ENCODE measurements around the gene KRT81. TPM values are rescaled to one million over a fixed set of nuclear protein-coding genes. Genes with fewer than 3 reads are reported as not detected.
"Not testable (repeated sequence)": the region's sequence is repeated elsewhere in the genome, so short reads cannot be mapped to it uniquely, and the experiment has no call there.

Gene KRT81
- total RNA-seq, 2 donors from 2014 or later: not detected

DNA sequence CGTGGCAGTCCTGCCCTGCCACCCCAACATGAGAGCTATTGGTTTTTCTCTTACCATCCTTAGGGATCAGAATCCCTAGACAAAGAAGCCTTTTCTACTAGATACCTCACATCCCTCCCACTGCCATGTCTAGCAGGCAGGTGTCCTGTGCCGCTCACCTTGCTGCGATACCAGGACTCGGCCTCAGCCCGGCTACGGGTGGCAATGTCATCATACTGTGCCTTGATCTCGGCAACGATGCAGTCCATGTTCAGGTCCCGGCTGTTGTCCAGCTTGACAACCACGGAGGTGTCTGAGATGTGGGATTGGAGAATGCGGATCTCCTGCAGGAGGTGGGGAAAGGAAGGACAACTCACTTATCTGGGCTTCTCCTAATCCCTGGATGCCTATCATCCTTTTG, 25.4 kb upstream of the KRT81 start:
- no peak for DNase-seq (ENCODE audit: low spot score)
- Histone ChIP-seq H3K9me3 (no peaks in the 10 kb centered on the region), H3K4me1 (no peaks in the 10 kb centered on the region), H3K27me3 (no peaks in the 10 kb centered on the region), H3K4me3 (no peak overlapping the region), H3K36me3 (no peaks in the 10 kb centered on the region), H3K27ac (no peak overlapping the region)
- TF ChIP-seq, protein P1, sequence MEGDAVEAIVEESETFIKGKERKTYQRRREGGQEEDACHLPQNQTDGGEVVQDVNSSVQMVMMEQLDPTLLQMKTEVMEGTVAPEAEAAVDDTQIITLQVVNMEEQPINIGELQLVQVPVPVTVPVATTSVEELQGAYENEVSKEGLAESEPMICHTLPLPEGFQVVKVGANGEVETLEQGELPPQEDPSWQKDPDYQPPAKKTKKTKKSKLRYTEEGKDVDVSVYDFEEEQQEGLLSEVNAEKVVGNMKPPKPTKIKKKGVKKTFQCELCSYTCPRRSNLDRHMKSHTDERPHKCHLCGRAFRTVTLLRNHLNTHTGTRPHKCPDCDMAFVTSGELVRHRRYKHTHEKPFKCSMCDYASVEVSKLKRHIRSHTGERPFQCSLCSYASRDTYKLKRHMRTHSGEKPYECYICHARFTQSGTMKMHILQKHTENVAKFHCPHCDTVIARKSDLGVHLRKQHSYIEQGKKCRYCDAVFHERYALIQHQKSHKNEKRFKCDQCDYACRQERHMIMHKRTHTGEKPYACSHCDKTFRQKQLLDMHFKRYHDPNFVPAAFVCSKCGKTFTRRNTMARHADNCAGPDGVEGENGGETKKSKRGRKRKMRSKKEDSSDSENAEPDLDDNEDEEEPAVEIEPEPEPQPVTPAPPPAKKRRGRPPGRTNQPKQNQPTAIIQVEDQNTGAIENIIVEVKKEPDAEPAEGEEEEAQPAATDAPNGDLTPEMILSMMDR (IDR thresholded peaks at IDR 0.05): no peak

DNA sequence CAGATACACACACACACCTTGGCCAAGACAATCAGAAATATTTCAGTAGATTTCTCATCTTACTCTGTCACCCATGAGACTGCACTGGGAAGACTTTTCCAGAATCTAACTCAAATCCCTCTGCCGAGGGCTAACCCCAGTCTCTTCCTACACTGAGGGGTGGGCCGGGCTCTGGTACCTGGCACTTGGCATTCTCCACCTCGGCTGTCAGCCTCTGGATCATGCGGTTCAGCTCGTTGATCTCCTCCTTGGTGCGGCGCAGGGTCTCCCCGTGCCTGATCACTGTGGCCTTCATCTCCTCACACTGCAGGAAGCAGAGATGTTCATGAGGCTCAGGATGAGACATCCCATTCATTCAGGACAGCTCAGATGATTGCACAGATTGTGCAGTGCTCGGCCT, 25.0 kb upstream of the KRT81 start:
- DNase-seq (ENCODE audit: low spot score): no peak
- Histone ChIP-seq H3K27me3 (no peaks in the 10 kb centered on the region), H3K27ac (no peak overlapping the region), H3K4me1 (peaks cover 0 to 3% of the 10 kb centered on the region in 2 donors), H3K36me3 (no peaks in the 10 kb centered on the region), H3K9me3 (no peaks in the 10 kb centered on the region), H3K4me3 (no peak overlapping the region)
- TF ChIP-seq, protein P1 (IDR thresholded peaks at IDR 0.05): no peak

DNA sequence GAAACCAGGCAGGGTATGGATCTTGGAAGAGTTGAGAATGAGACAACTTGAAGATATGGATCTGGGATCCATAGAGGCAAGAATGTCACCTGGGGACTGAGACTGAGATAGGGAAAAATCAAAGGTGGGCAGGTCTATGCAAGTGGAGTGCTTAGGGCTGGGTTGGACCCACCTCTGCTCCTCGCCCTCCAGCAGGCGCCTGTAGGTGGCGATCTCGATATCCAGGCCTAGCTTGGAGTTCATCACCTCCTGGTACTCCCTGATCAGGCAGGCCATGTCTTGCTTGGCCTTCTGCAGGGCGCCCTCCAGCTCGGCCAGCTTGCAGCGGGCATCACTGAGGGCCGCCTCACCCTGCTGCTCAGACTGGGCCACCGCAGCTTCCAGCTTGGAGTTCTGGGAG, 24.4 kb upstream of the KRT81 start:
- not testable (repeated sequence) for H3K4me3 ChIP-seq; H3K27me3 ChIP-seq; H3K9me3 ChIP-seq; H3K4me1 ChIP-seq; DNase-seq (ENCODE audit: low spot score); H3K36me3 ChIP-seq; H3K27ac ChIP-seq

DNA sequence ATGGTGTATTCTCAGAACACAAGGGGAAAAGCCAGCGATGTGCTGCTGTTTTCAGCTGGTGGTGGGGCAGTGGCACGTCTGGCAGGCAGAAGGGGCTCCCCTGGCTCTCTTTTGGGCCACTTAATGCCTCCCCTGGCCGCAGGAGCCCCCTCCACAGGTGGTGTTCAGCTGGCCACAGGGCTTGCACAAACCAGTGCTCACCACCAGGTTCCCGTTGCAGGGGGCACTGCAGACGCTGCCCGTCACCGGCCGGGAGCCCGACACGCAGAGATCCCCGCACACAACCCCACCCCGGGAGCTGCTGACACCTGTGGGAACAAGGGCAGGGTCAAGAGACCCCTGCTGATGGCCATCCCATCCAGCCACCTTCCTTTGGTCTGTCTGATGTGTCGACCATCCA, 23.2 kb upstream of the KRT81 start:
- TF ChIP-seq, protein P1 (IDR thresholded peaks at IDR 0.05): no peak
- no peaks in the 10 kb centered on the region for H3K27me3 ChIP-seq
- no peaks in the 10 kb centered on the region for H3K9me3 ChIP-seq
- no peak overlapping the region for H3K4me3 ChIP-seq
- peaks cover 0 to 11% of the 10 kb centered on the region in 2 donors for H3K4me1 ChIP-seq
- H3K27ac ChIP-seq: no peak overlapping the region
- DNase-seq (ENCODE audit: low spot score): no peak
- H3K36me3 ChIP-seq: no peaks in the 10 kb centered on the region

DNA sequence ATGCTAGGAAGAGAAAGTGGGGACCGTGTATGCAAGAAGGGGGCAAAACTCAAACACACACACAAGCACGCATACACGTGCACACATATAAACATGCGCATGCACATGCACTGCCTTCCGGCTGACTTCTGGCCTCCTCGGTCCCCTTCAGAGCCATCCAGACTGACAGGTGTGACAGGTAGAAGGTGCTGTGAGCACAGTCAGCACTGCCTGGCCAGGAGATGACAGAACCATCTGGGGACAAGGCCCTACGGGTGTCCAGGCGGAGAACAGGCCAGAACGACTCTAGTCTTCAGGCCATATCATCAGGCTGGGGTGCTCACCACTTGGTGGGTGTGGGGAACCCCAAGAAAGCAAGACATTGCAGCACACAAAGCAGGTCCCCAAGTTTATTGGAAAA, 22.6 kb upstream of the KRT81 start:
- TF ChIP-seq, protein P1 (IDR thresholded peaks at IDR 0.05): no peak
- no peak for DNase-seq (ENCODE audit: low spot score)
- Histone ChIP-seq H3K9me3 (no peaks in the 10 kb centered on the region), H3K4me3 (no peak overlapping the region), H3K27me3 (no peaks in the 10 kb centered on the region), H3K4me1 (peaks cover 0 to 12% of the 10 kb centered on the region in 2 donors), H3K36me3 (no peaks in the 10 kb centered on the region), H3K27ac (no peak overlapping the region)

DNA sequence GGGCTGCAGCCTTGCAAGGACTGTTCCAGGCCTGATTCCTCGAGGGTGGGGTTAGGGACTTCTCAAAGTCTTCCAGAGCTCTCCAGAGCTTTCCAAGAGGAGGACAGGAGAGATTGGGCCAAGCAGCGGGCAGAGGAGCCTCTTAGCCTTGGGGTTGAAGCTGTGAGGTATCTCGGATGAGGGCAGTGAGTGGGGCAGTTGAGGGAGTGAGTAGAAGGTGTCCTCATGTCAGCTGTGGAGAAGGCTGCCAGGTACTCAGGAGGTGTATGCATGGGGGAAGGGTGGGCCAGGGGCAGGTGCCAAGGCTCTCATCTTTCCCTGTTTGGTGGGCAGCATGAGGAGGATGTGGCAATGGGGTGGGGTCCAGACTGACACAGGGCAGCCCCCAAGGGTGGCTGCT, 22.1 kb upstream of the KRT81 start:
- Histone ChIP-seq H3K36me3 (no peaks in the 10 kb centered on the region), H3K4me3 (no peak overlapping the region), H3K27me3 (no peaks in the 10 kb centered on the region), H3K4me1 (peaks cover 0 to 17% of the 10 kb centered on the region in 2 donors), H3K27ac (no peak overlapping the region), H3K9me3 (no peaks in the 10 kb centered on the region)
- DNase-seq (ENCODE audit: low spot score): no peak
- TF ChIP-seq, protein P1 (IDR thresholded peaks at IDR 0.05): no peak

Data from right atrium auricular region (tissue), 2 donors.